ENCODE measurements around the gene SERPINA7. TPM values are rescaled to one million over a fixed set of nuclear protein-coding genes. Genes with fewer than 3 reads are reported as not detected.

SERPINA7 gene
- total RNA-seq, 6 experiments from 2014 or later = 56.3 to 203 (median 115) TPM

DNA sequence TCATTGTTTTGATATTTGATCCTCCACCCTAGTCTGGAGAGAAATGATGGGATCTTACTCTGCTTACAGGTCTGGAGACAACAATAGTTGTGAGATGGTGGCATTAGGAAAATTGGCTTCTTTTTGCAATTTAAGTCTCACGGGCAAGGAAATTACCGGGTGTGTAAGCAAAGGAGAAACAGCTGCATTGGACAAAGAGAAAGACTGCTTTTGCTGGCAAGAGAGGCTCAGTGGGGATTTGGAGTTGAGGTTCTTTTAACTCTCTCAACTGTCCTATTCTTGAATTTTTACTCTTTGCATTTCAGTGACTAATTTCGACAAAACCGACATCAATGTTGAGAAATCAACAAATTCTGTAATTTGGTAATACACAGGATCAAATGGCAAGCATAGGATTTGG lies 2.3 kb upstream of the SERPINA7 start:
- no peak for TF ChIP-seq POLR2A (IDR thresholded peaks at IDR 0.05)
- TF ChIP-seq, protein P1, sequence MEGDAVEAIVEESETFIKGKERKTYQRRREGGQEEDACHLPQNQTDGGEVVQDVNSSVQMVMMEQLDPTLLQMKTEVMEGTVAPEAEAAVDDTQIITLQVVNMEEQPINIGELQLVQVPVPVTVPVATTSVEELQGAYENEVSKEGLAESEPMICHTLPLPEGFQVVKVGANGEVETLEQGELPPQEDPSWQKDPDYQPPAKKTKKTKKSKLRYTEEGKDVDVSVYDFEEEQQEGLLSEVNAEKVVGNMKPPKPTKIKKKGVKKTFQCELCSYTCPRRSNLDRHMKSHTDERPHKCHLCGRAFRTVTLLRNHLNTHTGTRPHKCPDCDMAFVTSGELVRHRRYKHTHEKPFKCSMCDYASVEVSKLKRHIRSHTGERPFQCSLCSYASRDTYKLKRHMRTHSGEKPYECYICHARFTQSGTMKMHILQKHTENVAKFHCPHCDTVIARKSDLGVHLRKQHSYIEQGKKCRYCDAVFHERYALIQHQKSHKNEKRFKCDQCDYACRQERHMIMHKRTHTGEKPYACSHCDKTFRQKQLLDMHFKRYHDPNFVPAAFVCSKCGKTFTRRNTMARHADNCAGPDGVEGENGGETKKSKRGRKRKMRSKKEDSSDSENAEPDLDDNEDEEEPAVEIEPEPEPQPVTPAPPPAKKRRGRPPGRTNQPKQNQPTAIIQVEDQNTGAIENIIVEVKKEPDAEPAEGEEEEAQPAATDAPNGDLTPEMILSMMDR (IDR thresholded peaks at IDR 0.05) = no peak
- 39% methylated on average over 4 of the region's 4 CpGs for WGBS (ENCODE audit: insufficient coverage, low coverage, low lambda C conversion rate, missing lambda C conversion rate)
- Histone ChIP-seq H3K4me3 (no peak overlapping the region), H3K27me3 (peaks cover 0 to 5% of the 10 kb centered on the region in 2 donors), H3K27ac (no peak overlapping the region), H3K9me3 (no peaks in the 10 kb centered on the region), H3K36me3 (no peaks in the 10 kb centered on the region), H3K4me1 (peaks cover 0 to 5% (median 0%) of the 10 kb centered on the region in 4 donors)
- no peak for ATAC-seq
- intact Hi-C loops (cut with DNase I) = no loop called here
- no peak for DNase-seq

DNA sequence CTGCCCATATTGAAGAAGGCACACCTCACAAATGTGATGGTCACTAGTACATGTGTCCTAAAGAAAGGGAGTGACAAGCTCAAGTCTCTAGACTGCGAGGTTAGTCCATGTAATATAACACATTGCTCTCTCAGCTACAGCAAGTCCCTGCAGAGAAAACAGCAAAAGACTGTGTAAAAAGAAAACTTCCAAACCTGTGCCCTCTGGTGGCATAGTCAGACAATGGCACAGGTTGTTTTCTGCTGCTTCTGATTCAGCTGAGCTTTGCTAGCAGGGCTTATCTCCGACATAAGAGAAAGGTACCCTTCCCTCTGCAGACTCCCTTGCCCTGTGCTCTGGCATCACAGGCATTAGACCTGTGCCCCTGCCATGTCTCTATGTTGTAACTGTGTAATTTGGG lies 1.4 kb upstream of the SERPINA7 start:
- Histone ChIP-seq H3K4me3 (no peak overlapping the region), H3K27ac (peak overlapping the region in 1 of 3 donors; percentile 29), H3K9me3 (no peaks in the 10 kb centered on the region), H3K36me3 (peaks cover 0 to 2% (median 0%) of the 10 kb centered on the region in 4 donors), H3K4me1 (peaks cover 0 to 5% (median 0%) of the 10 kb centered on the region in 4 donors), H3K27me3 (peaks cover 0 to under 1% of the 10 kb centered on the region in 2 donors)
- WGBS (ENCODE audit: insufficient coverage, low coverage, low lambda C conversion rate, missing lambda C conversion rate) = 18% methylated on average over 2 of the region's 2 CpGs
- no peak for TF ChIP-seq POLR2A (IDR thresholded peaks at IDR 0.05)
- TF ChIP-seq, protein P1 (IDR thresholded peaks at IDR 0.05) = peak; percentile 50 to 62 (median 60)
- peak; percentile 74 to 84 (median 78) for ATAC-seq
- intact Hi-C loops (cut with DNase I) = no loop called here
- peak in 1 of 3 donors; percentile 41 for DNase-seq

DNA sequence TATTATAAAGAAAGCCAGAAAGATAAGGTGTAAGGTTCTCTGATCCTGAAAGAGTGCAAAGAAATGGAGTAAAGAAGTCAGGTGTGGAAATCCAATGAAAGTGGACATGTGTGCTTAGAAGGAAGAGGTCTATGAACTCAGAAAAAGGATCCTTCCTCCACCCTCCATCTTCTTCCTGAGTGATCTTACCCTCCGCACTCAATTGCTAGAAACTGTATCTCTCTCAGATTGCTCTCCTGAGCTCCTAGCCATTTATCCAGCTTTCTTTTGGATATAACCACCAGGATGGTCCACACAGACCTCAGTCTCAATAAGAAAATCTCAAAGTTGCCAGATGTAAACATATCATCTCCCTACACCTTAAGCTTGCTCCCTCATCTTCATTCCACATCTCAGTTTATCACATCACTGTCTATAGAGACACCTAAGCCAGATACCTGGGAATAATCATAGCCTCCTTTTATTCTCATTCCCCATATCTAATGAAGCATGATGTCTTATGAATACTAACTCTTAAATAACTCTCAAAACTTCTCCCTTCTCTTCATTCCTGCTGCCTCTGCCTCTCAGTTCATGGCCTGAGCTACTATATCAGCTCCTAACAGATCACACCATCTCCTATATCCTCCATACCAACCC lies 573 bp downstream of the SERPINA7 start:
- no peaks in the 10 kb centered on the region for H3K9me3 ChIP-seq
- ATAC-seq (no peak), DNase-seq (no peak)
- no peaks in the 10 kb centered on the region for H3K27me3 ChIP-seq
- intact Hi-C loops (cut with DNase I) = no loop called here
- peak overlapping the region; percentile 6 to 52 (median 42) for H3K4me3 ChIP-seq
- peaks cover 0 to 11% (median 0%) of the 10 kb centered on the region in 4 donors for H3K36me3 ChIP-seq
- TF ChIP-seq, protein P1 (IDR thresholded peaks at IDR 0.05) = no peak
- no peak for TF ChIP-seq POLR2A (IDR thresholded peaks at IDR 0.05)
- peak overlapping the region in 1 of 3 donors; percentile 44 for H3K27ac ChIP-seq
- 73% methylated on average over 1 of the region's 1 CpG for WGBS (ENCODE audit: insufficient coverage, low coverage, low lambda C conversion rate, missing lambda C conversion rate)
- peaks cover 0 to 5% (median 0%) of the 10 kb centered on the region in 4 donors for H3K4me1 ChIP-seq

DNA sequence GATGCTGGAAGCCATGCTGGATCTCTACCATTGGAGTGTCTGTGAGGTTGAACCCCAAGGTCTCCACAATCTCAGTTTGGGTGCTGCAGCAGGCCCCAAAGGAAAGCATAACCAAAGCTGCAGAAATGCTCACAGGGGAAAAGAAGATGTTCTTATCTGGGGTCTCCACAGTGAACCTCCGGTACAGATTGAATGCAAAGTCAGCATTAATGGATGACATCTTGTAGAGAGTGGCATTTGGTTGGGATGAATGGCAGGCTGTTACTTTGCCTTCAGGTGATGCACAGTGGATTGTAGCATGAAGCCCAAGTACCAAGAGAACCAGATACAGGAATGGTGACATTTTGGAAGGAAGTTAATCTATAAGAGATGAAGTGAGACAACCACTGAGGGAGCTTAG lies 1.8 kb downstream of the SERPINA7 start:
- Histone ChIP-seq H3K4me1 (peaks cover 0 to 5% (median 0%) of the 10 kb centered on the region in 4 donors), H3K9me3 (no peaks in the 10 kb centered on the region), H3K27me3 (no peaks in the 10 kb centered on the region), H3K4me3 (peak overlapping the region; percentile 6 to 52 (median 42)), H3K27ac (no peak overlapping the region), H3K36me3 (peaks cover 0 to 11% (median 1%) of the 10 kb centered on the region in 4 donors)
- TF ChIP-seq, protein P1 (IDR thresholded peaks at IDR 0.05) = no peak
- TF ChIP-seq POLR2A (IDR thresholded peaks at IDR 0.05) = no peak
- intact Hi-C loops (cut with DNase I) = no loop called here
- ATAC-seq (no peak), DNase-seq (no peak)
- 50% methylated on average over 1 of the region's 1 CpG for WGBS (ENCODE audit: insufficient coverage, low coverage, low lambda C conversion rate, missing lambda C conversion rate)

All from right lobe of liver (tissue), 6 donors.